Measurements from ENCODE around the gene RGL3.
"Not testable (repeated sequence)": the region's sequence is repeated elsewhere in the genome, so short reads cannot be mapped to it uniquely, and the experiment has no call there.

RGL3 gene

GRCh38 chr19:11460207-11460606 lies 41.1 kb upstream of the RGL3 start:
- FAIRE-seq (no peak), DNase-seq (ENCODE audit: insufficient read length, low spot score) (no peak)
- peak; percentile 27 for TF ChIP-seq CTCF (IDR thresholded peaks at IDR 0.05; ENCODE audit: insufficient read depth, missing control alignments)

GRCh38 chr19:11458912-11459311 lies 39.8 kb upstream of the RGL3 start:
- not testable (repeated sequence) for DNase-seq (ENCODE audit: insufficient read length, low spot score); FAIRE-seq

GRCh38 chr19:11458236-11458900 lies 39.3 kb upstream of the RGL3 start:
- DNase-seq (ENCODE audit: insufficient read length, low spot score) (no peak), FAIRE-seq (no peak)
- TF ChIP-seq CTCF (IDR thresholded peaks at IDR 0.05; ENCODE audit: insufficient read depth, missing control alignments) = no peak

GRCh38 chr19:11457831-11458230 lies 38.7 kb upstream of the RGL3 start:
- DNase-seq (ENCODE audit: insufficient read length, low spot score) = no peak
- no peak for FAIRE-seq
- TF ChIP-seq CTCF (IDR thresholded peaks at IDR 0.05; ENCODE audit: insufficient read depth, missing control alignments) = no peak

GRCh38 chr19:11457115-11457514 lies 38.0 kb upstream of the RGL3 start:
- FAIRE-seq (no peak), DNase-seq (ENCODE audit: insufficient read length, low spot score) (no peak)
- no peak for TF ChIP-seq CTCF (IDR thresholded peaks at IDR 0.05; ENCODE audit: insufficient read depth, missing control alignments)

GRCh38 chr19:11456659-11457058 lies 37.5 kb upstream of the RGL3 start:
- DNase-seq (ENCODE audit: insufficient read length, low spot score) (no peak), FAIRE-seq (no peak)
- no peak for TF ChIP-seq CTCF (IDR thresholded peaks at IDR 0.05; ENCODE audit: insufficient read depth, missing control alignments)

- not testable (repeated sequence) for DNase-seq (ENCODE audit: insufficient read length, low spot score); FAIRE-seq
Measured at GRCh38 chr19:11455233-11455554, 36.1 kb upstream of the RGL3 start.

GRCh38 chr19:11453468-11454341 lies 34.6 kb upstream of the RGL3 start:
- FAIRE-seq (no peak), DNase-seq (ENCODE audit: insufficient read length, low spot score) (peak; percentile 24)
- TF ChIP-seq CTCF (IDR thresholded peaks at IDR 0.05; ENCODE audit: insufficient read depth, missing control alignments) = peak; percentile 38
